GM18909 (cell line): ENCODE results near the gene GPNMB.
"Not testable (repeated sequence)": the region's sequence is repeated elsewhere in the genome, so short reads cannot be mapped to it uniquely, and the experiment has no call there.

Source experiments
- ATAC-seq: cut with Tn5 transposase; IDR thresholded peaks from one replicate; pipeline ENCODE4 v1.9.1; 2021; ENCODE audit warnings: mild to moderate bottlenecking; ENCODE audit not compliant: unreplicated experiment, poor library complexity

GPNMB gene

DNA sequence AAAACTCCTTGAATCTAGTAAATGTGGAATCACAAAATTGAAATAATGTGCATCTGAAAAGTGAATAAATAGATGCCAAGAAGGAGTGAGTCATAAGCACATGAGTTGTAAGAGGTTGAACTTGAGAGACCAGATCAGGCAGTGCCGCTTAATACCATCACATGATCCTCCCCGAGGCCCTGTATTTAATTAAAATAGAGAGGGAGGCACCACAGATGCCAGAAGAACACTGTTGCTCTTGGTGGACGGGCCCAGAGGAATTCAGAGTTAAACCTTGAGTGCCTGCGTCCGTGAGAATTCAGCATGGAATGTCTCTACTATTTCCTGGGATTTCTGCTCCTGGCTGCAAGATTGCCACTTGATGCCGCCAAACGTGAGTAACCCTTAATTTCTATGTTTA lies at the start of gene GPNMB:
GPNMB (plus strand) TSS at position 221 of the 400 bp plus-strand sequence; CDS start at position 304, 83 bp downstream.
- ATAC-seq, result no peak

DNA sequence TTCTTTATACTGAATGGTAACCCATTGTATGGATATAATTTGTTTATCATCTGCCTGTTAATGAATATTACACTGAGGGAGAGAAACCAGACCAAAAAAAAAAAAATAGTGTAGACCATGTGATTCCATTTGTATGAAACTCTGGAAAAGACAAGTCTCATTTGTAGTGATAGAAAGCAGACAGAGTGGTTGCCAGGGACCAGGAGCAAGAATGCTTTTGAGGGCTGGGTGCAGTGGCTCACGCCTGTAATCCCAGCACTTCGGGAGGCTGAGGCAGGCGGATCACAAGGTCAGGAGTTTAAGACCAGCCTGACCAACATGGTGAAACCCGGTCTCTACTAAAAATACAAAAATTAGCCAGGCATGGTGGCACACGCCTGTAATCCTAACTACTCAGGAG lies 48.8 kb upstream of the GPNMB start:
- not testable (repeated sequence) for ATAC-seq

GRCh38 chr7:23200331-23200730 lies 46.2 kb upstream of the GPNMB start:
- no peak for ATAC-seq

DNA sequence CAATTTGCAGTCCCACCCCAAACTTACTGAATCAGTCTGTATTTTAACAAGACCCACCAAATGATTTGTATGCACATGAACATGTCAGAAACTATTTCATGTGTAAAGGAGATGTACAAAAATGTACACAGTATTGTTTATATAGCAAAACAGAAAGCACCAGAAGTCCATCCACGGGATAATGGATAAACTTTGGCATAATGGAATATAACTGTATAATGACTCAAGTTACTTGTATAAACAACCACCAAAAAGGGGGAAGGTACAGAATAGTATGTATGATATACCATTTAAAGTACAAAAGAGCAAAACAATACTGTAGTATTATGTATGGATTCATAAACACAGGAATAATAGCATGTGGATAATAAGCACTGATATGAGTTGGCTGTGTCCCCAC lies 42.3 kb upstream of the GPNMB start:
- ATAC-seq, result no peak

GRCh38 chr7:23205577-23205908 lies 41.0 kb upstream of the GPNMB start:
- no peak for ATAC-seq

- ATAC-seq, result no peak
These were observed 40.4 kb upstream of the GPNMB start for GRCh38 chr7:23205909-23206767.

GRCh38 chr7:23207021-23207420 lies 39.6 kb upstream of the GPNMB start:
- ATAC-seq, result no peak

GRCh38 chr7:23207884-23208283 lies 38.7 kb upstream of the GPNMB start:
- no peak for ATAC-seq

DNA sequence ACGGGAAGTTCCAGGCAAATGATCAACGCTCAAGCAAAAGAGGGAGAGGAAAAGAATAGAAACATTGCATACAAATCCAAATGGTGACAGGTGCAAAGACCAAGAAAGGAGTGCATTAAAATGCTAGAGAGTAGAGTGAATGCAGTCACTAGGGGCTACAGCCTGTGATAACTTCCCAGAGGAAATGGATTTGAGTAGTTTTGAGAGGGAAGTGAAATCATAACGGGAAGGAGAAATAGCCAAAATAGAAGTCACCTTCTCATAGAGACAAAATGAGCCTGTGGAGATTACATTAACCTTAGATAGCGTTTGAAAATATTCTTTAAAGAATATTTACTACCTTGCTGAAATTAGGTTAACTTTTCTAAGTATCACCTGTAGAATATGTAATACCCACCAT lies 38.3 kb upstream of the GPNMB start:
- no peak for ATAC-seq

DNA sequence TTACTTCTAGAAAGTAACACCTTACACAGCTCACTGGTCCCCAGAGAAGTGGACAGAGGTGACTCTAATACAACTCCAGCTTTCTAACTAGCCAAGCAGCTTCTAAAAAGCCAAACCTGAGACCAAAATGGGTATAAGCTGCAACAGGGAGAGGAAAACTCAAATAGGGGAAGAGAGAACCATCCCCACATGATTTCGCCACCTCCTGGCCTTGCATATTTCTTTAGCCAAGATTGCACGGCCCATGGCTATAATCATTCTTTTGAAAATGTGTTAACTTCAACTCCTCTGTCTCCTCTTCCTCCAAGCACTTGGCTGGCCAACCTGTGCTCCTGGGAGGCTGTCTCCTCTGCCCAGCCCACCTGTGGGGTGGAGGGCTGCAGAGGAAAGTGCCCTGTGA lies 36.1 kb upstream of the GPNMB start:
- no peak for ATAC-seq

GRCh38 chr7:23211589-23211988 lies 35.0 kb upstream of the GPNMB start:
- no peak for ATAC-seq

DNA sequence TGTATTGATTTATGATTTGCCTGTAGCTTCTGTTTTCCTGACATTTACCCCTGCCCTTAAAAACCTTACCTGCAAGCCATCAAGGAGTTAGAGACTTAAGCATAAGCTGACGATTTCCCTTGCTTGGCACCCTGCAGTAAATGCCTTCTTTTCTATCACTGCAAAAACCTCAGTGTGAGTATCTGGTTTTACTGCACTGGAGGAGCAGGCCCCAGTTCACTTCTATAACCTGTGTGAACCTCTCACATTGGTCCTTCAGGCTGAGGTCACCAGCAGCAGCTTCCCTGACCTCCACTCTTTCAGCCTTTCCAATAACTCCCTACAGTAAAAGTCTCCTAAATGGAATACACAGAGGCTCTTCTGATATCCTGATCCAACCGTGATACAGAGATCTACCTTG lies 34.2 kb upstream of the GPNMB start:
- ATAC-seq, result no peak

- no peak for ATAC-seq
These were observed 33.7 kb upstream of the GPNMB start for GRCh38 chr7:23212841-23213240.

DNA sequence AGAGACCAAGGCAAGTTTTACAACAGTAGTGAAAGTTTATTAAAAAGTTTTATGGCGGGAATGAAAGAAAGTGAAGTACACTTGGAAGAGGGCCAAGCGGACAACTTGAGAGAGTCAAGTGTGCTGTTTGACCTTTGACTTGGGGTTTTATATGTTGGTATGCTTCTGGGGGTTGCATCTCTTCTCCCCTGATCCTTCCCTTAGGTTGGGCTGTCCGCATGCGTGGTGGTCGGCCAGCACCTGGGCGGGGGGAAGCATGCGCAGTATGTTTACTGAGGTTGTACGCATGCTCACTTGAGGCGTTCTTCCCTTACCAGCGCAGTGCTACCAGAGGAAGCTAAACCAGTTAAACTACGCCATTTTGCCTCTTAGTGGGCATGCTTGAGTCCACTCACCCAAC lies 32.8 kb upstream of the GPNMB start:
- no peak for ATAC-seq

DNA sequence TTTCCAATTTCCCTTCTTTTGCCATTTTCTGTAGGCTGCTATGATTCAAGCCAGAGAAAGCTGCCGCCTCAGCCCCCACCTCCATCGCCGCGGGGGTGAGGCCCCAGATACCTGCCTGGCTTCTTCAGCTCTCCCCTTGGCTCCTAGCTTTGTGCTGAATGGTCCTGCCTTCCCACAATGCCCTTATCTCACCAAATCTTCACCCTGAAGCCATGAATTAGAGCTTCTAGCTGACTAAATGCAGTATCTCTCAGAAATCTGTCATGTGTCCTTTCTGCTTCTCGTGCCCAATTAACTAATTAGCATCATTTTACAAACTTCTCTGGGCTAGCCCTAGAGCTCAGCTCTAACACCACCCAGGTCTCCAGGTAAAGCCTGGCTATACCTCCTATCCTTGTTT lies 32.2 kb upstream of the GPNMB start:
- no peak for ATAC-seq

DNA sequence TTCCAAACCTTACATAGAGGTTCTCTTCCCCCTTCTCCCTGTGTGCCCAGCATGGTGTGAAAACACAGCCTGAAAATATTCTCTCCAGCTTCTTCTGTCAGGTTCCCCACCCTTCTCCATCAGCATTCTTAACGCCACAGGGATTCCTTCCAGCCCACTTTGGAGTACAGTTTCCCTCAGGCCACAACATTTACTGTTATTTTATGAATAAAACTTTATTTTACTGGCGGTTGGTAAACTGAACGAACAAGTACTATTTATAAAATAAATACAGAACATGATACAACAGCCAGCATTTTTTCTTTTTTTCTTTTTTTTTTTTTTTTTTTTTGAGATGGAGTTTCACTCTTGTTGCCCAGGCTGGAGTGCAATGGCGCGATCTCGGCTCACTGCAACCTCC lies 31.6 kb upstream of the GPNMB start:
- ATAC-seq, result no peak

DNA sequence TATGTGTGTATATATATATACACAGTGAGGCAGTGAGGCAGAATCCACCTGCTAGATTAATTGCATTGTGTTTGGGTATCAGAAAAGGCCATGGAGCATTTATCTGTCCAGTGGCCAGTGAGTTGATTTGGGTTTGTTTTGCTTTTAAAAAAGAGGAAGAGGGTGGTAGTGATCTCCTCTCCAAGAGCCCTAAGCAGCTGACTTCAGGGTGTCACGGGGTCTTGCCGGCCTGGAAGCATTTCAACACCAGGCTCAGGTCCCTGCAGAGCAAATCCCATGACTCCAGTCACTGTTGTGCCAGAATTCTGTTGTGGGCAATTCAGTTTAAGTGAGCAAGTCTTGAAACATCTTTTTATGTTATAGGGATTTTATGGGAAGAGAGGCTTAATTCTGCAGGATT lies 30.6 kb upstream of the GPNMB start:
- ATAC-seq, result no peak

DNA sequence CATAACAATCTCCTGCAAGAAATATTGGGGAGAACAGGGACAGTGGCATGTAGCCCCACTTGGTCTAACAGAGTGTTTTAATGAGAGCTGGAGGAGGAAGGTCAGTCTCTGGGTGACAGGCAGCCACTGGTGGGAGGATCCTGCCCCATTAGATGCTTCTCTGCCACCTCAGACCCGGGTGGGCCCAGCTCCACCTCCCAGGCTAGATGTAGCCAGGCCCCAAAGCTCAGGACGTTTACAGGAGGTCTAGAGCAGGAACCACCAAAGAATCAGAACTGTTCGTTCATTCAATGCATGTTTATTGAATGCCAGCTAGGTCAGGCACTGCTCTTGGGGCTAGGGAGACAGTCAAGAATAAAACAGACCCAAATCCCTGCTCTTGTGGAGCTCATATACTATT lies 28.4 kb upstream of the GPNMB start:
- no peak for ATAC-seq

- ATAC-seq, result no peak
These were observed 25.8 kb upstream of the GPNMB start for GRCh38 chr7:23220690-23221305.

GRCh38 chr7:23222439-23223030 lies 24.0 kb upstream of the GPNMB start:
- no peak for ATAC-seq

GRCh38 chr7:23224364-23224763 lies 22.2 kb upstream of the GPNMB start:
- not testable (repeated sequence) for ATAC-seq
